Measurements from ENCODE around the gene CPM.

- TF ChIP-seq, protein P1, sequence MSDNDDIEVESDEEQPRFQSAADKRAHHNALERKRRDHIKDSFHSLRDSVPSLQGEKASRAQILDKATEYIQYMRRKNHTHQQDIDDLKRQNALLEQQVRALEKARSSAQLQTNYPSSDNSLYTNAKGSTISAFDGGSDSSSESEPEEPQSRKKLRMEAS (IDR thresholded peaks at IDR 0.05; ENCODE audit: low read depth, low read length): no peak
- no peak for TF ChIP-seq CTCF (IDR thresholded peaks at IDR 0.05; ENCODE audit: low read depth, low read length)
These were observed 90.0 kb downstream of the CPM start for GRCh38 chr12:68842784-68843567.
